HUES6 (cell line): ENCODE measurements around the gene RAC3.

ENCODE experiments used
- H3K27ac ChIP-seq: 2 replicates; pipeline ENCODE4 v1.7.0; 2013; ENCODE audit warnings: low read depth, mild to moderate bottlenecking, low read length, inconsistent platforms
- H3K27me3 ChIP-seq: 2 replicates; pipeline ENCODE4 v1.6.1; 2013; ENCODE audit warnings: low read length; ENCODE audit not compliant: control insufficient read depth, insufficient read depth
- H3K36me3 ChIP-seq: 2 replicates; pipeline ENCODE4 v1.6.1; 2013; ENCODE audit warnings: low read length; ENCODE audit not compliant: control insufficient read depth, insufficient read depth
- H3K4me1 ChIP-seq: 2 replicates; pipeline ENCODE4 v1.6.1; 2013; ENCODE audit warnings: low read length; ENCODE audit not compliant: control insufficient read depth, insufficient read depth
- H3K4me3 ChIP-seq: 2 replicates; pipeline ENCODE4 v1.5.1; 2013; ENCODE audit warnings: low read depth, low read length
- H3K9ac ChIP-seq: one replicate; pipeline ENCODE4 v1.6.1; 2013; ENCODE audit warnings: mild to moderate bottlenecking, low read length
- H3K9me3 ChIP-seq: 2 replicates; pipeline ENCODE4 v1.6.1; 2013; ENCODE audit warnings: low read depth, low read length; ENCODE audit not compliant: control insufficient read depth, insufficient read depth

The RAC3 gene

GRCh38 chr17:82055023-82055964, 23.8 kb downstream of the RAC3 start:
- H3K4me1 ChIP-seq, result peaks cover 9% of the 10 kb centered on the region
- peaks cover 73% of the 10 kb centered on the region for H3K36me3 ChIP-seq

GRCh38 chr17:82055965-82056728, 24.7 kb downstream of the RAC3 start:
- H3K9me3 ChIP-seq, result no peaks in the 10 kb centered on the region
- no peak overlapping the region for H3K4me3 ChIP-seq
- no peaks in the 10 kb centered on the region for H3K27me3 ChIP-seq
- no peak overlapping the region for H3K27ac ChIP-seq
- H3K36me3 ChIP-seq, result peaks cover 80% of the 10 kb centered on the region
- H3K4me1 ChIP-seq, result peaks cover 3% of the 10 kb centered on the region; the same call in 1 of the 2 replicates
- H3K9ac ChIP-seq, result no peak overlapping the region

More at GRCh38 chr17:82055023-82055964, 23.8 kb downstream of the RAC3 start:
- Histone ChIP-seq H3K9ac (no peak overlapping the region), H3K27me3 (no peaks in the 10 kb centered on the region), H3K27ac (no peak overlapping the region), H3K4me3 (no peak overlapping the region), H3K9me3 (no peaks in the 10 kb centered on the region)

GRCh38 chr17:82056729-82057621, 25.5 kb downstream of the RAC3 start:
- H3K4me1 ChIP-seq, result peaks cover 3% of the 10 kb centered on the region; the same call in 1 of the 2 replicates
- H3K27ac ChIP-seq, result no peak overlapping the region
- peaks cover 87% of the 10 kb centered on the region for H3K36me3 ChIP-seq
- H3K4me3 ChIP-seq, result no peak overlapping the region
- no peaks in the 10 kb centered on the region for H3K27me3 ChIP-seq
- no peaks in the 10 kb centered on the region for H3K9me3 ChIP-seq
- no peak overlapping the region for H3K9ac ChIP-seq

GRCh38 chr17:82058230-82058854, 26.9 kb downstream of the RAC3 start:
- Histone ChIP-seq H3K4me3 (no peak overlapping the region), H3K4me1 (no peaks in the 10 kb centered on the region), H3K9me3 (no peaks in the 10 kb centered on the region), H3K36me3 (peaks cover 96% of the 10 kb centered on the region), H3K9ac (no peak overlapping the region), H3K27me3 (no peaks in the 10 kb centered on the region), H3K27ac (no peak overlapping the region)

- Histone ChIP-seq H3K36me3 (peaks cover 96% of the 10 kb centered on the region), H3K27ac (no peak overlapping the region), H3K9ac (no peak overlapping the region), H3K4me1 (no peaks in the 10 kb centered on the region), H3K9me3 (no peaks in the 10 kb centered on the region), H3K4me3 (no peak overlapping the region), H3K27me3 (no peaks in the 10 kb centered on the region)
Measured at GRCh38 chr17:82058855-82059249, 27.4 kb downstream of the RAC3 start.

- H3K9me3 ChIP-seq, result no peaks in the 10 kb centered on the region
- peaks cover 91% of the 10 kb centered on the region for H3K36me3 ChIP-seq
- H3K4me3 ChIP-seq, result no peak overlapping the region
- H3K4me1 ChIP-seq, result 0 out of 2 replicates have a peak, but pooled peaks cover 3% of the 10 kb centered on the region
- H3K27me3 ChIP-seq, result no peaks in the 10 kb centered on the region
- H3K9ac ChIP-seq, result no peak overlapping the region
- no peak overlapping the region for H3K27ac ChIP-seq
Measured at GRCh38 chr17:82059272-82060000, 28.0 kb downstream of the RAC3 start.

GRCh38 chr17:82060001-82060380, 28.5 kb downstream of the RAC3 start:
- Histone ChIP-seq H3K27me3 (no peaks in the 10 kb centered on the region), H3K9ac (no peak overlapping the region), H3K9me3 (no peaks in the 10 kb centered on the region), H3K36me3 (peaks cover 85% of the 10 kb centered on the region), H3K27ac (no peak overlapping the region), H3K4me1 (0 out of 2 replicates have a peak, but pooled peaks cover 4% of the 10 kb centered on the region), H3K4me3 (no peak overlapping the region)

- Histone ChIP-seq H3K4me1 (0 out of 2 replicates have a peak, but pooled peaks cover 4% of the 10 kb centered on the region), H3K36me3 (peaks cover 80% of the 10 kb centered on the region)
Measured at GRCh38 chr17:82060614-82061013, 29.1 kb downstream of the RAC3 start.

GRCh38 chr17:82061047-82061925, 29.8 kb downstream of the RAC3 start:
- no peak overlapping the region for H3K27ac ChIP-seq
- no peaks in the 10 kb centered on the region for H3K9me3 ChIP-seq
- H3K4me1 ChIP-seq, result 0 out of 2 replicates have a peak, but pooled peaks cover 4% of the 10 kb centered on the region

More at GRCh38 chr17:82060614-82061013, 29.1 kb downstream of the RAC3 start:
- Histone ChIP-seq H3K4me3 (no peak overlapping the region), H3K27me3 (no peaks in the 10 kb centered on the region), H3K9me3 (no peaks in the 10 kb centered on the region), H3K27ac (no peak overlapping the region), H3K9ac (no peak overlapping the region)

More at GRCh38 chr17:82061047-82061925, 29.8 kb downstream of the RAC3 start:
- no peaks in the 10 kb centered on the region for H3K27me3 ChIP-seq
- H3K4me3 ChIP-seq, result no peak overlapping the region
- H3K9ac ChIP-seq, result no peak overlapping the region
- peaks cover 73% of the 10 kb centered on the region for H3K36me3 ChIP-seq
